ENCODE data around the gene NDRG2.
"Not testable (repeated sequence)": the region's sequence is repeated elsewhere in the genome, so short reads cannot be mapped to it uniquely, and the experiment has no call there.

Gene NDRG2

GRCh38 chr14:21055432-21056117, 30.7 kb upstream of the NDRG2 start:
- no peak for DNase-seq (ENCODE audit: low read depth in 2 of 2)

- no peak for DNase-seq (ENCODE audit: low read depth in 2 of 2)
Measured at GRCh38 chr14:21054768-21055145, 29.9 kb upstream of the NDRG2 start.

- DNase-seq (ENCODE audit: low read depth in 2 of 2): no peak
Measured at GRCh38 chr14:21054123-21054767, 29.4 kb upstream of the NDRG2 start.

GRCh38 chr14:21053184-21054122, 28.6 kb upstream of the NDRG2 start:
- DNase-seq (ENCODE audit: low read depth in 2 of 2): no peak

- DNase-seq (ENCODE audit: low read depth in 2 of 2): no peak
Measured at GRCh38 chr14:21050597-21050996, 25.7 kb upstream of the NDRG2 start.

GRCh38 chr14:21049271-21049673, 24.4 kb upstream of the NDRG2 start:
- DNase-seq (ENCODE audit: low read depth in 2 of 2): no peak

- no peak for DNase-seq (ENCODE audit: low read depth in 2 of 2)
Measured at GRCh38 chr14:21048638-21049037, 23.8 kb upstream of the NDRG2 start.

- DNase-seq (ENCODE audit: low read depth in 2 of 2): no peak
Measured at GRCh38 chr14:21047378-21047781, 22.5 kb upstream of the NDRG2 start.

- DNase-seq (ENCODE audit: low read depth in 2 of 2): no peak
Measured at GRCh38 chr14:21043974-21044618, 19.2 kb upstream of the NDRG2 start.

GRCh38 chr14:21043387-21043973, 18.6 kb upstream of the NDRG2 start:
- DNase-seq (ENCODE audit: low read depth in 2 of 2): no peak

- no peak for DNase-seq (ENCODE audit: low read depth in 2 of 2)
Measured at GRCh38 chr14:21042918-21043317, 18.1 kb upstream of the NDRG2 start.

- DNase-seq (ENCODE audit: low read depth in 2 of 2): no peak
Measured at GRCh38 chr14:21041676-21042433, 17.0 kb upstream of the NDRG2 start, which contains the start of gene RNASE7. Gene RNASE7 (plus strand): TSS chr14:21042362. CDS start chr14:21042993, 631 bp downstream.

- DNase-seq (ENCODE audit: low read depth in 2 of 2): not testable (repeated sequence)
Measured at GRCh38 chr14:21040941-21041340, 16.1 kb upstream of the NDRG2 start.

- DNase-seq (ENCODE audit: low read depth in 2 of 2): no peak
Measured at GRCh38 chr14:21040370-21040925, 15.6 kb upstream of the NDRG2 start.

- DNase-seq (ENCODE audit: low read depth in 2 of 2): no peak
Measured at GRCh38 chr14:21039585-21040369, 14.9 kb upstream of the NDRG2 start.

GRCh38 chr14:21038441-21039422, 13.9 kb upstream of the NDRG2 start:
- DNase-seq (ENCODE audit: low read depth in 2 of 2): no peak

- DNase-seq (ENCODE audit: low read depth in 2 of 2): no peak
Measured at GRCh38 chr14:21037156-21037555, 12.3 kb upstream of the NDRG2 start.

- DNase-seq (ENCODE audit: low read depth in 2 of 2): no peak
Measured at GRCh38 chr14:21036751-21037150, 11.9 kb upstream of the NDRG2 start.

Data from stimulated activated CD8-positive, alpha-beta memory T cell treated with anti-CD3 and anti-CD28 coated beads, Interleukin-2, amount 100 ng/mL, for 1 hour (primary cell).